ENCODE data around the gene PPFIA2.
A peak's percentile ranks its signal among the peaks of the same experiment; 100 is the strongest.

PPFIA2 gene

DNA sequence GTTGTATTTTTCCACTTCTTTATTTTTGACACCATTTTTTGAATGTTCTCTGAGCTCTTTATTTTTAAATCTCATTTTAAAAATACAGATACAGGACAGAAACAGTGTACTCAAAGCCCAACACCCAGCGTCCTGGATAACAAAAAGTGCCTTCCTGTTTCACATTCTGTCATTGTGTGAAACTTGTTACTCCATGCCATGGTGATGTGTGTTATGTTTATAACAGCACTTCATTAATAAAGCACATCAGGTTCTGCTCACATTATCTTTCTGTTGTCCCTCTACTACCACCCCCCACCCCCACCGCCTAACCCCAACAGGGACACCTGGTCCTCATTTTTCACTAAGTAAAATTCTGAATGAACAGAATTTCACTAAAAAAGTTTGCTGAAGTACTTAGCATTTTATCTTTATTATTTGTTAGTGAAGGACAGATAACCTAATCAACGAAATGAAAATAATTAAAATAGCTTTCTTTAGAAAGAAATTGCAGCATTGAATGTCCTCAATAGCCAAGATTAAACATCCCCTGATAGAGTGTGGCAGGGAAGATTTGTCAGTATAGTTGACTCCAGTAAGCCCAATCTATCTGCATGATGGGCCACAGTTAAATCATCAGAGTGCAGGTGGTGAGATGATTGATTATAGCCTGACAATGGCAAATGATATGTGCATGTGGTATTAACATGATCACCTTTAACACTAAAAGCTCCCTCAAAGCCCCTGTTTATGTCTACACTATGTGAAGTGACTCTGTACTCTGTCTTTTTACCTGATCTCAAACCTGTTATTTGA lies 527.4 kb downstream of the PPFIA2 start:
- TF ChIP-seq, protein P1, sequence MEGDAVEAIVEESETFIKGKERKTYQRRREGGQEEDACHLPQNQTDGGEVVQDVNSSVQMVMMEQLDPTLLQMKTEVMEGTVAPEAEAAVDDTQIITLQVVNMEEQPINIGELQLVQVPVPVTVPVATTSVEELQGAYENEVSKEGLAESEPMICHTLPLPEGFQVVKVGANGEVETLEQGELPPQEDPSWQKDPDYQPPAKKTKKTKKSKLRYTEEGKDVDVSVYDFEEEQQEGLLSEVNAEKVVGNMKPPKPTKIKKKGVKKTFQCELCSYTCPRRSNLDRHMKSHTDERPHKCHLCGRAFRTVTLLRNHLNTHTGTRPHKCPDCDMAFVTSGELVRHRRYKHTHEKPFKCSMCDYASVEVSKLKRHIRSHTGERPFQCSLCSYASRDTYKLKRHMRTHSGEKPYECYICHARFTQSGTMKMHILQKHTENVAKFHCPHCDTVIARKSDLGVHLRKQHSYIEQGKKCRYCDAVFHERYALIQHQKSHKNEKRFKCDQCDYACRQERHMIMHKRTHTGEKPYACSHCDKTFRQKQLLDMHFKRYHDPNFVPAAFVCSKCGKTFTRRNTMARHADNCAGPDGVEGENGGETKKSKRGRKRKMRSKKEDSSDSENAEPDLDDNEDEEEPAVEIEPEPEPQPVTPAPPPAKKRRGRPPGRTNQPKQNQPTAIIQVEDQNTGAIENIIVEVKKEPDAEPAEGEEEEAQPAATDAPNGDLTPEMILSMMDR (IDR thresholded peaks at IDR 0.05; ENCODE audit: low read depth, low read length) = no peak
- DNase-seq (ENCODE audit: low read depth, low spot score) = no peak
- in situ Hi-C loops (cut with HindIII; ENCODE audit: low sequenced_read_pairs) = no loop called here
- no peak overlapping the region for H3K4me3 ChIP-seq (ENCODE audit: low read depth, low read length)

DNA sequence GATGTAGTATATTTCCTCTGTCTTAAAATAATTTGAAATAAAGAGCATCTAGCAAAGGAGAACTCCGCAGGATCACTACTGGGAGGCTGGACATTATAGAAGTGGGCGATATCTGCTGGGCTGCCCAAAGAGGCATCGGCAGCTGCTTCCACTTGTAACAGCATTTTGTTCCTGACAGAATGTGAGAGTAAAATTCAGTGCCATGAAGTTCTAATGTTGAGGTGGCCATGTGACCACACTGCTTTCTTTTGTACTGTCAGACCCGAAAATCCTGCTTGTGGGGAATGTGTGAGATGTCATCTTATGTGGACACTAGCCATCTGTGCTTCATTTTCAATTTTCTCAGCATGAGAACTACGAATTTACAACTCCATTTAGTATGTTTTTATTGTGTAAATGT lies 529.4 kb downstream of the PPFIA2 start:
- TF ChIP-seq, protein P1 (IDR thresholded peaks at IDR 0.05; ENCODE audit: low read depth, low read length) = no peak
- DNase-seq (ENCODE audit: low read depth, low spot score) = no peak
- H3K4me3 ChIP-seq (ENCODE audit: low read depth, low read length) = no peak overlapping the region
- in situ Hi-C loops (cut with HindIII; ENCODE audit: low sequenced_read_pairs) = no loop called here

DNA sequence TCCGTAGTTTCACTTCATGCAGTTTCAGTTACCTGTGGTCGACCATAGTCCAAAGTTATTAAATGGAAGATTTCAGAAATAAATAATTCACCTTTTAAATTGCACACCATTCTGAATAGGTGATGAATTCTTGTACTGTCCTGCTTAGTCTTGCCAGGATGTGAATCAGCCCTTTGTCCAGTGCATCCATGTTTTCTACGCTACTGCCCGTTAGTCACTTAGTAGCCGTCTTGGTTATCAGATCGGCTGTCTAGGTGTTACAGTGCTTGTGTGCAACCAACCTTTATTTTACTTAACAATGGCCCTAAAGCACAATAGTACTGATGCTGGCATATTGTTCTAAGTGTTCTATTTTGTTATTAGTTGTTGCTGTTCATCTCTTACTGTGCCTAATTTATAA lies 534.5 kb downstream of the PPFIA2 start:
- TF ChIP-seq, protein P1 (IDR thresholded peaks at IDR 0.05; ENCODE audit: low read depth, low read length) = no peak
- no peak overlapping the region for H3K4me3 ChIP-seq (ENCODE audit: low read depth, low read length)
- no peak for DNase-seq (ENCODE audit: low read depth, low spot score)
- in situ Hi-C loops (cut with HindIII; ENCODE audit: low sequenced_read_pairs) = no loop called here

GRCh38 chr12:81222846-81223592 lies 536.1 kb downstream of the PPFIA2 start:
- TF ChIP-seq, protein P1 (IDR thresholded peaks at IDR 0.05; ENCODE audit: low read depth, low read length) = no peak
- DNase-seq (ENCODE audit: low read depth, low spot score) = peak; percentile 43
- in situ Hi-C loops (cut with HindIII; ENCODE audit: low sequenced_read_pairs) = no loop called here
- H3K4me3 ChIP-seq (ENCODE audit: low read depth, low read length) = no peak overlapping the region

DNA sequence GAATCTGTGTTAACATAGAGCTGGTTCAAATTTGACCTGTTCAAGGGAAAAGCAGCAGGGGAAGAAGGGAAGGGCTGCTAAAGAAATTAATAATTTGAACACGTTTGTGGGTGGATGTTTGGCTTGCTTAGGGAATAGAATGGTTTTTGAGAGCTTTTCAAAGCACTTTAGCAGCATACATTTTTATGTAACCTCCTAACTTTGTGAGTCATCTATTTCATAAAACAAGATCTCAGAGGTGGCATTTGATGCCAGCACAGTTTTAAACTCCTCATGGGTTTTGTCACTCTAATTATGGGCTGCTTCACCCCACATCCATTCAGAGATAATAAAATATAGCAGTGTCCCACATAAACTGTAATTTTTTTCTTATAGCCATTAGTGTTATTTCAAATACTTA lies 537.5 kb downstream of the PPFIA2 start:
- in situ Hi-C loops (cut with HindIII; ENCODE audit: low sequenced_read_pairs) = no loop called here
- DNase-seq (ENCODE audit: low read depth, low spot score) = peak; percentile 6
- H3K4me3 ChIP-seq (ENCODE audit: low read depth, low read length) = no peak overlapping the region
- TF ChIP-seq, protein P1 (IDR thresholded peaks at IDR 0.05; ENCODE audit: low read depth, low read length) = no peak

- DNase-seq (ENCODE audit: low read depth, low spot score) = no peak
- in situ Hi-C loops (cut with HindIII; ENCODE audit: low sequenced_read_pairs) = no loop called here
- H3K4me3 ChIP-seq (ENCODE audit: low read depth, low read length) = no peak overlapping the region
- TF ChIP-seq, protein P1 (IDR thresholded peaks at IDR 0.05; ENCODE audit: low read depth, low read length) = no peak
Measured at GRCh38 chr12:81216739-81217138, 542.4 kb downstream of the PPFIA2 start.

Measured in astrocyte of the spinal cord (primary cell).